GM12872 (cell line): Measurements from ENCODE around the gene EPHB1.

ENCODE experiments used
- TF ChIP-seq, protein P1 (sequence below): IDR thresholded peaks from 3 replicates; pipeline ENCODE4 v1.5.1; 2011; ENCODE audit warnings: low read depth, mild to moderate bottlenecking, low read length, moderate library complexity; ENCODE audit not compliant: insufficient read depth

Gene EPHB1

GRCh38 chr3:135087782-135088181, 292.7 kb downstream of the EPHB1 start:
- TF ChIP-seq, protein P1, sequence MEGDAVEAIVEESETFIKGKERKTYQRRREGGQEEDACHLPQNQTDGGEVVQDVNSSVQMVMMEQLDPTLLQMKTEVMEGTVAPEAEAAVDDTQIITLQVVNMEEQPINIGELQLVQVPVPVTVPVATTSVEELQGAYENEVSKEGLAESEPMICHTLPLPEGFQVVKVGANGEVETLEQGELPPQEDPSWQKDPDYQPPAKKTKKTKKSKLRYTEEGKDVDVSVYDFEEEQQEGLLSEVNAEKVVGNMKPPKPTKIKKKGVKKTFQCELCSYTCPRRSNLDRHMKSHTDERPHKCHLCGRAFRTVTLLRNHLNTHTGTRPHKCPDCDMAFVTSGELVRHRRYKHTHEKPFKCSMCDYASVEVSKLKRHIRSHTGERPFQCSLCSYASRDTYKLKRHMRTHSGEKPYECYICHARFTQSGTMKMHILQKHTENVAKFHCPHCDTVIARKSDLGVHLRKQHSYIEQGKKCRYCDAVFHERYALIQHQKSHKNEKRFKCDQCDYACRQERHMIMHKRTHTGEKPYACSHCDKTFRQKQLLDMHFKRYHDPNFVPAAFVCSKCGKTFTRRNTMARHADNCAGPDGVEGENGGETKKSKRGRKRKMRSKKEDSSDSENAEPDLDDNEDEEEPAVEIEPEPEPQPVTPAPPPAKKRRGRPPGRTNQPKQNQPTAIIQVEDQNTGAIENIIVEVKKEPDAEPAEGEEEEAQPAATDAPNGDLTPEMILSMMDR, result no peak

DNA sequence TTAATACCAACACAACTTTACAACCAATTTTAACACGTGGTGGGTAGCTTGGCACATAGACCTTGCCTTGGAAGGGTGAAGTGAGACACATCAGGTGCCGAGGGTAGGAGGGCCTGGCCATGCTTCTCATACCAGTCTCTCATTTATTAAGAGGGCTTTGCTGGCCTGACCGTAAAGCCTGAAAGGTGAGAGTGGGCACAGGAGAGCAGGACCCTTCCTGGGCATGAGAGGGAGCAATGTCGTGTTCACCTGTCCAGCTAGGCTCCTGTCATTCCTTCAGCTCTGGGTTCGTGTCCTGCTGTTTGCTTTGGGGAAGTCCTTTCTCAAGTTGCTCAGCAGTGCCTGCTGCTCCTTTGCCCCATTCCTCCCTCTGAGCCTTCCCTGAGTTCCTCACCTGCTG, 294.4 kb downstream of the EPHB1 start:
- TF ChIP-seq, protein P1, result no peak

DNA sequence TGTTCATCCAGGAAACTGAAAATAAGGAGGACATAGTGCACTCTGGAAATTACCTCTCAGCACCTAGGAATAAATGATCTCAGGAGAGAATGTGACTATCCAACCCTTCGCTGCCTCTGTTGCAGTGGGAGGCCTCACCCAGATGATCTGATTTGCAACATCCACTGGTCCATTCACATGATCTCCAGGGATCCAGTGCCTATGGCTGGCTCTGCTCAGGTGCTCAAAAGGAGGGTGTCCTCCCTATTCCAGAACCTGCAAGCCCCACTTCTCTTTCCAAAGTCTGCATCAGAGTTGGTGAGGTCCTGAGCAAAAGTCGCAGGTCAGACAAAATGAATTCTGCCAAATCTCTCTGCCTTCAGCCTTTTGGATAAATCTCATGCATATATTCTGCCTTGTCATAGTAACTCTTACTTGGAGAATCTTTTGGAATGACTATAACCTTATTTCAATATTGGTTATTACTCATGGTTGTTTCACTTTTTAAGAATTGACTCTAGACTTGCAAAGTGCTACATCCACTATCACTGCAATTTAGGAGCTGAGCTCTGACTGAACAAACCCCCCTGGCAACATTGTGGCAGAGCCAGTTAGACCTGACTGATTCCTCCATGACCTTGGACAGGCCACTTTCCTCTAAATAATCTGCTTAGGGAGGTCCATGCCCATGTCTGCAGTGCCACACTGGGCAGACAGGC, 295.1 kb downstream of the EPHB1 start:
- TF ChIP-seq, protein P1, result no peak

DNA sequence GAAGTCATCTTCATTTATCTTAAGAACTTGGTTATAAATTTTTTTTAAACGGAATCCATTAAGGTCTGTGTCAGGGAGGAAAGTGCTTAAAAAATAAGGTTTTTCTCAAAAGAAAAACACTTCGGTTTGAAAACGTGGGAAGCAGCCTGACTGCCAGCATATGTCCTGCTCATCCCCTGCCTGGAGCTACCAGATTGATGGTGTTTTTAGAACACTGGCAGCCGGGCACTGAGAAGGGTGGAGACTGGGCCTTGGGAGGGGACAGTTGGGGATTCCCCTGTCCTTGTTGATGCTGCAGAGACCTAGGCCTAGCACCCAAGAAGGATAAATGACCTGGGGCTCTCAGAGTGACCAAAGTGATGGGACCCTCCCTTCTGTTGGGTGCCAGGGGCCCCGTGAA, 296.9 kb downstream of the EPHB1 start:
- TF ChIP-seq, protein P1, result no peak

DNA sequence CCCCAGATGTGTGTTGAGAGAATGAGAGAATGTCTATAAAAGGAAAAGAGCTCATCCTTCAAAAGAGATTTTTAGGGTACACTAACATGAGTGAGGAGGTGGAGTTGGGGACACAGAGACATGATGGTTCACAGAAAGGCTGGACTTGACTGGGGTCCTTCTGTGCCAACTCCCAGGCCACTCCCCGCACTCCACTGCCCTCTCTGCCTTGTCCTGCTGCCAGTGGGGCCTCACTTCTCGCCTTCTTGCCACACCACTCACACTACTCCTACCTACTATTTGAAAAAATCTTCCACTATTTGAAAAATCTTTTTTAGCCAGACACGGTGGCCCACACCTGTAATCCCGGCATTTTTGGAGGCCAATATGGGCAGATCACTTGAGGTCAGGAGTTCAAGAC, 298.1 kb downstream of the EPHB1 start:
- TF ChIP-seq, protein P1, result no peak

DNA sequence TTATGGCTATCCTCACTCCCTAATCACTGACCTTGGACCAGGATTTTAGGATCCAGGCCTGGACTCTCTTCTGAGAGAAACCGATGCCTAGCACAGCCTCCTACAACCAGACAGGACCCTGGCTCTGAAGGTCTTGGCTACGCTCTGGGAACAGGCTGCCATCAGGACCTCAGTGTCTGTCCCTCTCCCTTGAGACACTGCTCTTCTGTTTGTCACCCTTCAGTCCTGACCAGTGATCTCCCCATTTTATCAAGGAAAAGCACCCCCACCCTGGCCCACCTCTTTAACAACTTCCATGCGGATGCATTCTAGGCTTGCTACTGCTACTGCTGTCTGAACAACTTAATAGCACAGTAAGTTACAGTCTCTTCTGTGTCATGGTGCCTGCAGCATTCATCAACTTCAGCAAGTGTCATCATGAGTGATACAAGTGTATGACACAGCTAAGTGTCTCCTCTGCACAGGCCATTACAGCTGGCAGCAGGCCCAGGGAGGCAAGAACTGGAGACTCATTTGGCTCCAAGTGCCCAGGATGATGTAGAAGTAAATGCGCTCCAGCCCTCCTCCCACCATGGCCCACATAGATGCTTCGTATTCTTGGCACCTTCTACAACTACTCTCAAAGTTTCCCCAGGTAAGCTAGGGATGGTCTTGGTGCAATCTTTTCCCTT, 302.4 kb downstream of the EPHB1 start:
- TF ChIP-seq, protein P1, result no peak

DNA sequence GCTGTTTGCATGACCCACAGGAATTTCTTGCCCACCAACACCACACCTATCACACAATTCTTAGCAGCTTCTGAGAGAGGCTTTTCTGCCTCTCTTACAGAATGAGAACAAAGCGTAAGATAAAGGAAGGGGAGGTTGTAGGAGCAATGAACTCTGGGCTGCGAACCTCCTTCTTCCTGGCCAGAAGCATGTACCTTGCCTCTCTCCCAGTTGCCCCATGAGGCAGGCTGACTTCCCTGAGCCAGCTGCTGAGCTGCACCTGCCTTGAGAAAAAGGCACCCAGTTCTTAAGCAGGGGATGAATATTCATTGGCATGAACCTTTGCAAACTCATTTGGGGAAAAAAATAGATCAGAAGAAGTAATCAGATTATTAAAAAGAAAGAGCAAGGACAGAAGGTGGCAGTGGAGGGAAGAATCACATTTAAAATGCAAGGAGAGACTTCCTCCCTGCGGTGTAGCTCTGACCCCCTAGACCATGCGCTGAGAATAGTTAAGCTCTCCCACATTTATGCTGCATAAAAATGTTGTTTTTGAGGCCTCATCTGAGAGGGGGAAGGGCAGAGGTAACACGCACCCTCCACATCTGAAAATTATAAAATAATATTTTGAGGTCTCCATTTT, 304.8 kb downstream of the EPHB1 start:
- TF ChIP-seq, protein P1, result no peak
